SKM-1 treated with dmso at 0.1 percent for 144 hours (cell line): Measurements from ENCODE around the gene SUGP1.

ENCODE experiments used
- DNase-seq: peaks from one replicate; lab custom pipeline; 2025; ENCODE audit not compliant: unreplicated experiment; lab: John Stamatoyannopoulos, UW

Gene SUGP1

GRCh38 chr19:19342086-19343015 lies 22.0 kb upstream of the SUGP1 start:
- peak; percentile 25 for DNase-seq

- DNase-seq = no peak
Measured at GRCh38 chr19:19341026-19341425, 20.7 kb upstream of the SUGP1 start.

GRCh38 chr19:19338082-19338481 lies 17.8 kb upstream of the SUGP1 start:
- no peak for DNase-seq

GRCh38 chr19:19337120-19337519 lies 16.8 kb upstream of the SUGP1 start:
- no peak for DNase-seq

- no peak for DNase-seq
Measured at GRCh38 chr19:19336597-19336996, 16.3 kb upstream of the SUGP1 start.

- DNase-seq = no peak
Measured at GRCh38 chr19:19335408-19336158, 15.3 kb upstream of the SUGP1 start.

GRCh38 chr19:19334989-19335344 lies 14.7 kb upstream of the SUGP1 start:
- DNase-seq = no peak

GRCh38 chr19:19334063-19334988 lies 14.0 kb upstream of the SUGP1 start:
- DNase-seq = no peak

- DNase-seq = peak; percentile 36
Measured at GRCh38 chr19:19329126-19329525, 8.8 kb upstream of the SUGP1 start.

- no peak for DNase-seq
Measured at GRCh38 chr19:19327672-19328071, 7.4 kb upstream of the SUGP1 start.

GRCh38 chr19:19324059-19324770 lies 3.9 kb upstream of the SUGP1 start:
- no peak for DNase-seq

- DNase-seq = no peak
Measured at GRCh38 chr19:19321141-19321577, 850 bp upstream of the SUGP1 start.

GRCh38 chr19:19319732-19320360 lies 463 bp downstream of the SUGP1 start:
- DNase-seq = no peak

- DNase-seq = no peak
Measured at GRCh38 chr19:19316082-19316481, 4.2 kb downstream of the SUGP1 start.

- no peak for DNase-seq
Measured at GRCh38 chr19:19315444-19315843, 4.9 kb downstream of the SUGP1 start.

GRCh38 chr19:19308373-19308772 lies 11.9 kb downstream of the SUGP1 start:
- no peak for DNase-seq

- no peak for DNase-seq
Measured at GRCh38 chr19:19306191-19306590, 14.1 kb downstream of the SUGP1 start.

- no peak for DNase-seq
Measured at GRCh38 chr19:19305696-19306095, 14.6 kb downstream of the SUGP1 start.

- no peak for DNase-seq
Measured at GRCh38 chr19:19305066-19305465, 15.2 kb downstream of the SUGP1 start.
